Epithelial cell of esophagus (primary cell): Measurements from ENCODE around the gene SLC35F3.

Experiments used
- DNase-seq: peaks from one replicate; pipeline ENCODE4 v3.0.0; 2010; ENCODE audit warnings: low read depth
- H3K4me3 ChIP-seq: 2 replicates; pipeline ENCODE4 v1.5.1; 2011; ENCODE audit warnings: mild to moderate bottlenecking, low read length, control low read depth
- CTCF ChIP-seq: IDR thresholded peaks from 2 replicates; pipeline ENCODE4 v1.5.1; 2011; ENCODE audit warnings: low read depth, mild to moderate bottlenecking, low read length, control low read depth, inconsistent platforms; ENCODE audit not compliant: insufficient read depth; ENCODE audit errors: missing control alignments

SLC35F3 gene

GRCh38 chr1:234127026-234127671, 222.7 kb downstream of the SLC35F3 start:
- TF ChIP-seq CTCF: no peak
- no peak for DNase-seq
- no peak overlapping the region for H3K4me3 ChIP-seq

- peak; percentile 58 for DNase-seq
- TF ChIP-seq CTCF: no peak
- H3K4me3 ChIP-seq: no peak overlapping the region
Observed at GRCh38 chr1:234132795-234133194, 228.3 kb downstream of the SLC35F3 start.

- DNase-seq: peak; percentile 76
- H3K4me3 ChIP-seq: no peak overlapping the region
- no peak for TF ChIP-seq CTCF
Observed at GRCh38 chr1:234134878-234135277, 230.4 kb downstream of the SLC35F3 start.

- no peak for TF ChIP-seq CTCF
Observed at GRCh38 chr1:234135501-234135900, 231.0 kb downstream of the SLC35F3 start.

GRCh38 chr1:234136073-234136472, 231.6 kb downstream of the SLC35F3 start:
- TF ChIP-seq CTCF: no peak
- no peak for DNase-seq
- no peak overlapping the region for H3K4me3 ChIP-seq

More at GRCh38 chr1:234135501-234135900, 231.0 kb downstream of the SLC35F3 start:
- no peak for DNase-seq
- H3K4me3 ChIP-seq: no peak overlapping the region

- DNase-seq: peak; percentile 90
- no peak overlapping the region for H3K4me3 ChIP-seq
- TF ChIP-seq CTCF: no peak
Observed at GRCh38 chr1:234139966-234140365, 235.5 kb downstream of the SLC35F3 start.

GRCh38 chr1:234140388-234140787, 235.9 kb downstream of the SLC35F3 start:
- no peak for TF ChIP-seq CTCF
- no peak overlapping the region for H3K4me3 ChIP-seq
- no peak for DNase-seq
